Caco-2 (cell line): ENCODE measurements around the gene PNRC2. TPM values are rescaled to one million over a fixed set of nuclear protein-coding genes. Genes with fewer than 3 reads are reported as not detected.

Experiments used
- Bru-seq: library from RNA; stranded (reverse); fragments of 400-500 nt; gene quantifications from one replicate; lab custom pipeline; 2021; lab: Mats Ljungman, UMichigan
- BruChase-seq, 2 experiments: library from RNA; stranded (reverse); fragments of 400-500 nt; gene quantifications; one replicate each; lab custom pipeline; 2021; lab: Mats Ljungman, UMichigan
- BruUV-seq: library from RNA; stranded (reverse); fragments of 400-500 nt; replicated peaks from 2 replicates; lab custom pipeline; 2021; lab: Mats Ljungman, UMichigan
- CTCF ChIA-PET: fragments of 300-600 bp; sonication (Branson Sonifier 250); formaldehyde crosslinking; loops from one replicate; lab custom pipeline; 2022; ENCODE audit warnings: antibody characterized with exemption; lab: Charles Lee
- POLR2A ChIA-PET: fragments of 300-600 bp; sonication (Branson Sonifier 250); formaldehyde crosslinking; loops from one replicate; lab custom pipeline; 2022; ENCODE audit warnings: antibody characterized with exemption; lab: Charles Lee
- DNase-seq, 2 experiments: peaks; one replicate each; pipeline versions ENCODE4 v3.0.0 to v3.0.0-alpha.2; 2020 to 2022
- H3K27me3 ChIP-seq: replicated peaks from 2 replicates; pipeline ENCODE4 v1.6.0; 2011; ENCODE audit warnings: low read length; ENCODE audit not compliant: control insufficient read depth, insufficient read depth
- H3K36me3 ChIP-seq: 2 replicates; pipeline ENCODE4 v1.5.1; 2011; ENCODE audit warnings: low read length; ENCODE audit not compliant: control insufficient read depth, insufficient read depth
- H3K4me1 ChIP-seq: fragments of 250-450 bp; sonication (Bioruptor Pico); 2 replicates; pipeline ENCODE4 v1.5.1; 2020; ENCODE audit warnings: mild to moderate bottlenecking
- H3K4me3 ChIP-seq: 2 replicates; pipeline ENCODE4 v1.5.1; 2011; ENCODE audit warnings: low read depth, mild to moderate bottlenecking, control low read depth, low read length
- H3K9me3 ChIP-seq: fragments of 250-450 bp; sonication (Bioruptor Pico); 2 replicates; pipeline ENCODE4 v1.5.1; 2020; ENCODE audit warnings: mild to moderate bottlenecking, moderate library complexity
- H3K27ac Mint-ChIP-seq: one replicate; pipeline ENCODE4 v1.8.0; 2022; ENCODE audit warnings: mixed read lengths; ENCODE audit not compliant: unreplicated experiment
- H3K27me3 Mint-ChIP-seq: one replicate; pipeline ENCODE4 v1.8.0; 2022; ENCODE audit warnings: mixed read lengths; ENCODE audit not compliant: insufficient read depth, unreplicated experiment
- H3K36me3 Mint-ChIP-seq: one replicate; pipeline ENCODE4 v1.8.0; 2022; ENCODE audit warnings: mild to moderate bottlenecking, mixed read lengths; ENCODE audit not compliant: insufficient read depth, unreplicated experiment
- H3K4me1 Mint-ChIP-seq: one replicate; pipeline ENCODE4 v1.8.0; 2022; ENCODE audit warnings: low read depth, mixed read lengths; ENCODE audit not compliant: unreplicated experiment
- H3K4me3 Mint-ChIP-seq: one replicate; pipeline ENCODE4 v1.8.0; 2022; ENCODE audit warnings: mild to moderate bottlenecking, moderate library complexity, mixed read lengths; ENCODE audit not compliant: unreplicated experiment
- H3K9me3 Mint-ChIP-seq: one replicate; pipeline ENCODE4 v1.8.0; 2022; ENCODE audit warnings: mixed read lengths; ENCODE audit not compliant: unreplicated experiment
- CTCF ChIP-seq, 2 experiments: fragments of 200-600 bp in 1 of 2; IDR thresholded peaks; 1 replicate in 1 of 2; 2 replicates in 1 of 2; pipeline versions ENCODE4 v1.5.1 to v1.8.0; 2011 to 2022; ENCODE audit warnings: antibody characterized with exemption in 1 of 2, control low read depth in 1 of 2, inconsistent platforms in 1 of 2, low read depth in 1 of 2, low read length in 1 of 2, mild to moderate bottlenecking in 1 of 2, moderate library complexity in 1 of 2; ENCODE audit not compliant: insufficient read depth in 1 of 2, severe bottlenecking in 1 of 2, unreplicated experiment in 1 of 2
- intact Hi-C: fragments of 100-400 bp; cut with micrococcal nuclease; formaldehyde crosslinking; loops from one replicate; pipeline ENCODE4 v1.10.0; 2022; ENCODE audit not compliant: unreplicated experiment
- long read RNA-seq: library from polyadenylated mRNA; stranded (forward); transcript quantifications from one replicate; pipeline ENCODE4 v2.0.0, GENCODE V29; 2022
- total RNA-seq: library from RNA; stranded (reverse); gene quantifications from 2 replicates; pipeline ENCODE4 v1.2.3, GENCODE V29; 2022

The PNRC2 gene
- total RNA-seq: 89.8 and 93.7 TPM in 2 replicates
- percentile 98 among the genes with signal in this experiment for Bru-seq, nascent RNA
- percentile 99 among the genes with signal in this experiment for BruChase-seq, experiment 1, labeled RNA remaining after a 2-hour chase
- BruChase-seq, experiment 2, labeled RNA remaining after a 6-hour chase: percentile 96 among the genes with signal in this experiment
- long read RNA-seq, transcript PNRC2-201 (3 exons, 2,416 nt): major isoform, 169 of 190 reads
- long read RNA-seq, transcript PNRC2-202 (3 exons, 814 nt): minor isoform, 7 of 190 reads
- long read RNA-seq, partial matches to known transcripts: 0 of 190 reads
- long read RNA-seq, other reads (novel, unspliced or antisense): 9 of 190 reads

GRCh38 chr1:23959461-23960290 lies at the start of gene PNRC2:
TSS of gene PNRC2 (plus strand) at chr1:23959828. CDS start at chr1:23961458, 1,630 bp downstream.
- TF ChIP-seq CTCF (IDR thresholded peaks at IDR 0.05; ENCODE audit: insufficient read depth in 1 of 2, low read depth in 1 of 2, low read length in 1 of 2, severe bottlenecking in 1 of 2, unreplicated experiment in 1 of 2): no peak
- intact Hi-C loops: loop anchor here (1.0 to 5.0 kb wide), 4 partner anchors 21 to 153 kb away; partner anchors contain the start of genes MYOM3 and SRSF10
- H3K4me3 ChIP-seq: peak within 1 kb of the TSS; percentile 69
- CTCF ChIA-PET: interaction anchor here (0.6 to 1.1 kb wide), 2 partner anchors 68 to 71 kb away, joined by 4 read pairs; no protein-coding TSS in a partner anchor
- no peaks in the 10 kb centered on the region for H3K9me3 ChIP-seq
- H3K36me3 Mint-ChIP-seq: peaks cover 60% of the 10 kb centered on the region
- H3K4me1 ChIP-seq: peaks cover 12% of the 10 kb centered on the region; the same call in 1 of the 2 replicates
- H3K27ac Mint-ChIP-seq: peak within 1 kb of the TSS; percentile 99
- no peaks in the 10 kb centered on the region for H3K9me3 Mint-ChIP-seq
- no peaks in the 10 kb centered on the region for H3K36me3 ChIP-seq
- no peaks in the 10 kb centered on the region for H3K27me3 ChIP-seq
- no peaks in the 10 kb centered on the region for H3K4me1 Mint-ChIP-seq
- BruUV-seq: TSS peak; percentile 41
- POLR2A ChIA-PET: interaction anchor here (0.6 to 1.7 kb wide), 9 partner anchors 15 to 182 kb away, joined by 3 to 7 read pairs (median 4); partner anchors contain the start of genes GALE, PITHD1 and SRSF10
- H3K4me3 Mint-ChIP-seq: peak within 1 kb of the TSS; percentile 94
- H3K27me3 Mint-ChIP-seq: no peaks in the 10 kb centered on the region
- DNase-seq: peak; percentile 95 to 96

GRCh38 chr1:23910144-23910543 lies 49.5 kb upstream of the PNRC2 start:
- CTCF ChIA-PET: no interaction called here
- H3K4me3 ChIP-seq: no peak overlapping the region
- no TSS peak for BruUV-seq

More at GRCh38 chr1:23910144-23910543, 49.5 kb upstream of the PNRC2 start:
- Mint-ChIP-seq H3K36me3 (no peaks in the 10 kb centered on the region), H3K4me1 (no peaks in the 10 kb centered on the region), H3K27ac (no peak overlapping the region), H3K4me3 (no peak overlapping the region), H3K9me3 (no peaks in the 10 kb centered on the region), H3K27me3 (no peaks in the 10 kb centered on the region)
- Histone ChIP-seq H3K36me3 (no peaks in the 10 kb centered on the region), H3K4me1 (no peaks in the 10 kb centered on the region), H3K27me3 (no peaks in the 10 kb centered on the region), H3K9me3 (no peaks in the 10 kb centered on the region)
- TF ChIP-seq CTCF (IDR thresholded peaks at IDR 0.05; ENCODE audit: insufficient read depth in 1 of 2, low read depth in 1 of 2, low read length in 1 of 2, severe bottlenecking in 1 of 2, unreplicated experiment in 1 of 2): no peak
- no peak for DNase-seq
- intact Hi-C loops: no loop called here
- POLR2A ChIA-PET: interaction anchor here (0.6 to 0.7 kb wide), 2 partner anchors 355 to 1063 kb away, joined by 3 to 4 read pairs; no protein-coding TSS in a partner anchor
